K562 (cell line): ENCODE results near the gene PPP1R17. TPM values are rescaled to one million over a fixed set of nuclear protein-coding genes. Genes with fewer than 3 reads are reported as not detected.

ENCODE experiments used
- ATAC-seq: fragments of 200-7000 bp; cut with Tn5 transposase; 3 replicates; pipeline ENCODE4 v1.9.1; 2020; ENCODE audit warnings: moderate library complexity
- BruUV-seq: library from RNA; stranded (reverse); fragments of 400-500 nt; replicated peaks from 2 replicates; lab custom pipeline; 2021; lab: Mats Ljungman, UMichigan
- CTCF ChIA-PET: fragments of 300-600 bp; formaldehyde crosslinking; extraction: SDS; loops from one replicate; lab custom pipeline; 2021; ENCODE audit warnings: low intra/inter-chr PET ratio; lab: Yijun Ruan, JAX
- POLR2A ChIA-PET: fragments of 300-600, 350-650 bp; sonication (Branson Sonifier 250); formaldehyde crosslinking; extraction: SDS; loops from one replicate; lab custom pipeline; 2021; ENCODE audit warnings: antibody characterized with exemption, inconsistent platforms; lab: Yijun Ruan, JAX
- DNase-seq, 4 experiments: peaks; one replicate each; pipeline versions ENCODE4 v3.0.0 to v3.0.0-alpha.2; 2011 to 2018; ENCODE audit warnings: low spot score in 3 of 4, mixed read lengths in 3 of 4; ENCODE audit errors: extremely low read depth in 1 of 4
- FAIRE-seq: peaks from 2 replicates; lab custom pipeline; 2011; peaks lifted over from hg19 to GRCh38; lab: Jason Lieb, UNC
- H2AFZ ChIP-seq: 2 replicates; pipeline ENCODE4 v1.6.0; 2011; ENCODE audit warnings: low read depth, low read length, control low read depth, inconsistent platforms
- H3K27ac ChIP-seq: fragments of 200-600 bp; 3 replicates; pipeline ENCODE4 v1.8.0; 2011; ENCODE audit warnings: low read depth, mild to moderate bottlenecking, control low read depth, inconsistent platforms, low read length, moderate library complexity, mixed read lengths; ENCODE audit errors: extremely low read depth
- H3K27me3 ChIP-seq, 2 experiments: fragments of 300-600 bp in 1 of 2; 2 replicates in 1 of 2; 3 replicates in 1 of 2; pipeline versions ENCODE4 v1.6.0 to v1.8.0; 2011; ENCODE audit warnings: inconsistent platforms in 2 of 2, low read length in 2 of 2, mild to moderate bottlenecking in 1 of 2, mixed read lengths in 1 of 2, moderate library complexity in 1 of 2; ENCODE audit not compliant: control insufficient read depth in 2 of 2, insufficient read depth in 2 of 2
- H3K36me3 ChIP-seq: fragments of 300-600 bp; 3 replicates; pipeline ENCODE4 v1.8.0; 2011; ENCODE audit warnings: mild to moderate bottlenecking, low read length, inconsistent platforms; ENCODE audit not compliant: control insufficient read depth, insufficient read depth
- H3K4me1 ChIP-seq, 2 experiments: fragments of 200-600 bp in 1 of 2; replicated peaks in 1 of 2; 2 replicates in 1 of 2; 3 replicates in 1 of 2; pipeline versions ENCODE4 v1.5.1 to v1.8.0; 2011; ENCODE audit warnings: inconsistent platforms in 2 of 2, low read length in 2 of 2, mild to moderate bottlenecking in 1 of 2, mixed read lengths in 1 of 2, moderate library complexity in 1 of 2; ENCODE audit not compliant: control insufficient read depth in 2 of 2, insufficient read depth in 2 of 2
- H3K4me2 ChIP-seq: 2 replicates; pipeline ENCODE4 v1.6.1; 2011; ENCODE audit warnings: low read length, control low read depth, inconsistent platforms, mixed read lengths; ENCODE audit not compliant: insufficient read depth
- H3K4me3 ChIP-seq: fragments of 200-600 bp; sonication (generic), shearing (Covaris generic); 2 replicates; pipeline ENCODE4 v1.5.1; 2016; ENCODE audit warnings: control low read depth, inconsistent platforms
- H3K79me2 ChIP-seq: fragments of 200-600 bp; 3 replicates; pipeline ENCODE4 v1.8.0; 2011; ENCODE audit warnings: low read length, inconsistent platforms; ENCODE audit not compliant: control insufficient read depth, insufficient read depth
- H3K9ac ChIP-seq, 2 experiments: 2 replicates each; pipeline versions ENCODE4 v1.6.0 to v1.6.1; 2011; ENCODE audit warnings: low read depth in 2 of 2, low read length in 2 of 2, control low read depth in 1 of 2, inconsistent platforms in 1 of 2, mild to moderate bottlenecking in 1 of 2, mixed read lengths in 1 of 2; ENCODE audit not compliant: insufficient read depth in 1 of 2
- H3K9me1 ChIP-seq: one replicate; pipeline ENCODE4 v1.6.0; 2011; ENCODE audit warnings: inconsistent platforms, mild to moderate bottlenecking, low read length, moderate library complexity; ENCODE audit not compliant: control insufficient read depth, insufficient read depth
- H3K9me3 ChIP-seq: replicated peaks from 2 replicates; pipeline ENCODE4 v1.5.1; 2011; ENCODE audit warnings: low read depth, low read length, inconsistent platforms; ENCODE audit not compliant: control insufficient read depth, insufficient read depth
- H4K20me1 ChIP-seq: replicated peaks from 2 replicates; pipeline ENCODE4 v1.6.1; 2011; ENCODE audit warnings: low read length, inconsistent platforms, mixed read lengths; ENCODE audit not compliant: control insufficient read depth, insufficient read depth
- BACH1 ChIP-seq: fragments of 200-800 bp; sonication (Bioruptor generic); IDR thresholded peaks from 2 replicates; pipeline ENCODE4 v1.6.1; 2016; ENCODE audit warnings: missing genetic modification characterization, missing compliant biosample characterization
- CTCF ChIP-seq, 3 experiments: IDR thresholded peaks in 2 of 3; conservative IDR thresholded peaks in 1 of 3; 2 replicates each; pipeline ENCODE4 v1.5.1; 2011 to 2012; ENCODE audit warnings: low read length in 3 of 3, mild to moderate bottlenecking in 3 of 3, control low read depth in 2 of 3, improper control_type of control experiment in 1 of 3, inconsistent platforms in 1 of 3, low read depth in 1 of 3, mixed read lengths in 1 of 3, moderate library complexity in 1 of 3; ENCODE audit not compliant: insufficient read depth in 2 of 3
- E4F1 ChIP-seq: fragments of 250-450 bp; sonication (Bioruptor Pico); IDR thresholded peaks from 2 replicates; pipeline ENCODE4 v1.5.0; 2021; ENCODE audit warnings: mild to moderate bottlenecking, borderline replicate concordance
- ELF1 ChIP-seq: fragments of 200-800 bp; sonication (Bioruptor generic); IDR thresholded peaks from 2 replicates; pipeline ENCODE4 v1.6.1; 2016; ENCODE audit warnings: missing genetic modification characterization, missing compliant biosample characterization
- MBD1 ChIP-seq: fragments of 250-450 bp; sonication (Bioruptor Pico); IDR thresholded peaks from 2 replicates; pipeline ENCODE4 v1.8.0; 2022; ENCODE audit warnings: inconsistent platforms
- STAT6 ChIP-seq: sonication (generic); formaldehyde crosslinking; IDR thresholded peaks from 2 replicates; pipeline ENCODE4 v1.8.1; 2023; ENCODE audit warnings: mild to moderate bottlenecking, missing genetic modification reagents
- ZBED1 ChIP-seq: IDR thresholded peaks from 2 replicates; pipeline ENCODE4 v1.6.1; 2014
- ZBTB12 ChIP-seq: fragments of 250-450 bp; sonication (Bioruptor Pico); IDR thresholded peaks from 2 replicates; pipeline ENCODE4 v1.4.0; 2020
- ZNF239 ChIP-seq: fragments of 250-450 bp; sonication (Bioruptor Pico); IDR thresholded peaks from 2 replicates; pipeline ENCODE4 v1.4.0; 2020; ENCODE audit warnings: mild to moderate bottlenecking
- WGBS: fragments of 100-300 bp; shearing (Covaris generic); methylation state at CpG from one replicate; pipeline ENCODE4 v1.1.6; 2016; ENCODE audit warnings: low coverage, mixed read lengths; ENCODE audit not compliant: insufficient coverage; ENCODE audit errors: missing lambda C conversion rate; 5-methylcytosine and 5-hydroxymethylcytosine counted together
- in situ Hi-C: fragments of 300-500 bp; cut with MboI; formaldehyde crosslinking; loops from 4 replicates; pipeline ENCODE4 v1.15.0; 2018; ENCODE audit warnings: inconsistent platforms, mixed read lengths
- intact Hi-C: fragments of 100-400 bp; cut with micrococcal nuclease; formaldehyde crosslinking; loops from 2 replicates; pipeline ENCODE4 v1.14.2; 2022
- polyA plus RNA-seq, 8 experiments: library from polyadenylated mRNA; depleted of rRNA in 4 of 8; stranded (reverse) in 5 of 8; unstranded in 3 of 8; fragments of >200 nt; fragmentation: Nextera tagmentation in 2 of 8; fragmentation: Illumina TruSeq in 1 of 8; extraction: Ambion mirVana in 2 of 8; extraction: Trizol in 1 of 8; gene quantifications; 2 replicates each; pipeline versions ENCODE4 v1.2.1 to v1.2.3, GENCODE V29; 2011 to 2014; ENCODE audit warnings: inconsistent platforms in 1 of 8, missing spikeins in 1 of 8
- total RNA-seq, 7 experiments: library from RNA; depleted of rRNA in 6 of 7; stranded (reverse); fragments of >200 nt in 6 of 7; fragmentation: Illumina TruSeq in 2 of 7; extraction: Trizol in 2 of 7; gene quantifications; 2 replicates each; pipeline versions ENCODE4 v1.2.1 to v1.2.3, GENCODE V29; 2011 to 2021; ENCODE audit warnings: low replicate concordance in 1 of 7

The PPP1R17 gene
- total and polyA plus RNA-seq, 9 of the 15 experiments (the other 6 are each of a cell fraction or from before 2014, with no cell fraction given), result not detected

GRCh38 chr7:31692871-31693270 is 5.9 kb downstream of the PPP1R17 start (continued):
- TF ChIP-seq MBD1 (CRISPR knock-in tag), result no peak
- TF ChIP-seq BACH1 (tag), result no peak
- TF ChIP-seq ZBTB12, result no peak
- TF ChIP-seq ZNF239 (CRISPR knock-in tag), result no peak

GRCh38 chr7:31695859-31696614 is 9.0 kb downstream of the PPP1R17 start:
- DNase-seq, result no peak
- Histone ChIP-seq H3K36me3 (no peaks in the 10 kb centered on the region), H3K9ac (no peak overlapping the region), H3K9me3 (no peaks in the 10 kb centered on the region), H4K20me1 (no peaks in the 10 kb centered on the region), H3K9me1 (no peaks in the 10 kb centered on the region), H3K4me1 (no peaks in the 10 kb centered on the region), H3K79me2 (no peaks in the 10 kb centered on the region), H3K4me3 (no peak overlapping the region), H2AFZ (no peak overlapping the region), H3K27me3 (no peaks in the 10 kb centered on the region), H3K27ac (no peak overlapping the region), H3K4me2 (no peak overlapping the region)
- FAIRE-seq, result no peak
- no TSS peak for BruUV-seq
- CTCF ChIA-PET, result no interaction called here
- WGBS, result 2% methylated on average over 6 of the region's 6 CpGs
- no peak for ATAC-seq
- POLR2A ChIA-PET, result interaction anchor here (0.6 to 0.7 kb wide), 2 partner anchors 627 to 649 kb away, joined by 3 read pairs; no protein-coding TSS in a partner anchor
- in situ Hi-C loops (no loop called here), intact Hi-C loops (no loop called here)
- TF ChIP-seq CTCF (IDR thresholded peaks at IDR 0.05 in 2 of 3, conservative IDR thresholded peaks at IDR 0.05 in 1 of 3; ENCODE audit: insufficient read depth in 2 of 3, low read depth in 1 of 3, low read length in 3 of 3) (no peak), ZBED1 (no peak), STAT6 (CRISPR knock-in tag) (no peak), ELF1 (tag) (no peak), E4F1 (no peak)
